C4-2B (cell line): ENCODE results near the gene MMP25.

ENCODE experiments used
- ZFX ChIP-seq: fragments of 450-650 bp; IDR thresholded peaks from 2 replicates; pipeline ENCODE4 v1.6.1; 2017
- TF ChIP-seq, protein P1 (sequence below): fragments of 450-650 bp; conservative IDR thresholded peaks from 2 replicates; pipeline ENCODE4 v1.5.1; 2017; ENCODE audit warnings: mild to moderate bottlenecking

DNA sequence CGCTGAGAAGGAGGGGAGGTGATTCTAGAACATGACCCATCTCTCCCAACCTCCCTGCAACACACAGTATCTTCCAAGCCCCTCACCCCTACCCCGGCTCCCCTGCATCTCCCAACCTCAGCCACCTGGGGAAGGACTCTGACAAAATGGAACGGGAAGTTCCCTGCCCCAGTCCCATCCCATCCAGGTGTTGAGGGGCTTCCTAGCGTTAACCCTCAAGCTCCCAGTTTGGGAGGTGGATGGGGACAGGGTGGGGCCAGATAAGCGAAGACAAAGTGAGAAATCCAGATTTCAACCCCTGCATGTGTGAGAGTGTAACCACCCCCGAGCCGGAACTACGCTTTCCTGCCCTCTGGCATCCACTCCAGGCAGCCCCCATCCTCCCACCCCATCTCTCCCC is 50.9 kb downstream of the MMP25 start:
- TF ChIP-seq, protein P1, sequence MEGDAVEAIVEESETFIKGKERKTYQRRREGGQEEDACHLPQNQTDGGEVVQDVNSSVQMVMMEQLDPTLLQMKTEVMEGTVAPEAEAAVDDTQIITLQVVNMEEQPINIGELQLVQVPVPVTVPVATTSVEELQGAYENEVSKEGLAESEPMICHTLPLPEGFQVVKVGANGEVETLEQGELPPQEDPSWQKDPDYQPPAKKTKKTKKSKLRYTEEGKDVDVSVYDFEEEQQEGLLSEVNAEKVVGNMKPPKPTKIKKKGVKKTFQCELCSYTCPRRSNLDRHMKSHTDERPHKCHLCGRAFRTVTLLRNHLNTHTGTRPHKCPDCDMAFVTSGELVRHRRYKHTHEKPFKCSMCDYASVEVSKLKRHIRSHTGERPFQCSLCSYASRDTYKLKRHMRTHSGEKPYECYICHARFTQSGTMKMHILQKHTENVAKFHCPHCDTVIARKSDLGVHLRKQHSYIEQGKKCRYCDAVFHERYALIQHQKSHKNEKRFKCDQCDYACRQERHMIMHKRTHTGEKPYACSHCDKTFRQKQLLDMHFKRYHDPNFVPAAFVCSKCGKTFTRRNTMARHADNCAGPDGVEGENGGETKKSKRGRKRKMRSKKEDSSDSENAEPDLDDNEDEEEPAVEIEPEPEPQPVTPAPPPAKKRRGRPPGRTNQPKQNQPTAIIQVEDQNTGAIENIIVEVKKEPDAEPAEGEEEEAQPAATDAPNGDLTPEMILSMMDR = no peak
- no peak for TF ChIP-seq ZFX
